PC-9 (cell line): ENCODE measurements around the gene PALM. TPM values are rescaled to one million over a fixed set of nuclear protein-coding genes. Genes with fewer than 3 reads are reported as not detected.

Source experiments
- BruUV-seq: library from RNA; stranded (reverse); fragments of 400-500 nt; replicated peaks from 2 replicates; lab custom pipeline; 2021; lab: Mats Ljungman, UMichigan
- CTCF ChIA-PET: fragments of 300-600 bp; sonication (Branson Sonifier 250); formaldehyde crosslinking; loops from one replicate; lab custom pipeline; 2022; ENCODE audit warnings: antibody characterized with exemption; lab: Charles Lee
- POLR2A ChIA-PET: fragments of 300-600 bp; sonication (Branson Sonifier 250); formaldehyde crosslinking; loops from one replicate; lab custom pipeline; 2022; ENCODE audit warnings: antibody characterized with exemption; ENCODE audit not compliant: unreplicated experiment; lab: Charles Lee
- DNase-seq, 2 experiments: peaks; one replicate each; pipeline versions ENCODE4 v3.0.0 to v3.0.0-alpha.2; 2015 to 2022; ENCODE audit warnings: mixed read lengths in 1 of 2
- H2AFZ ChIP-seq: fragments of 200-600 bp; sonication (generic); 2 replicates; pipeline ENCODE4 v1.8.1; 2017; ENCODE audit warnings: antibody characterized with exemption
- H3F3A ChIP-seq: fragments of 200-600 bp; sonication (generic); 2 replicates; pipeline ENCODE4 v1.8.1; 2017; ENCODE audit warnings: antibody characterized with exemption, mild to moderate bottlenecking, low read depth; ENCODE audit not compliant: insufficient read depth
- H3K27ac ChIP-seq: fragments of 200-600 bp; sonication (generic); 2 replicates; pipeline ENCODE4 v1.6.1; 2016; ENCODE audit warnings: mixed run types
- H3K27me3 ChIP-seq: fragments of 200-600 bp; sonication (generic); 2 replicates; pipeline ENCODE4 v1.6.1; 2016; ENCODE audit warnings: low read depth, mixed run types; ENCODE audit not compliant: insufficient read depth
- H3K36me3 ChIP-seq: fragments of 200-600 bp; sonication (generic); 2 replicates; pipeline ENCODE4 v1.6.1; 2016; ENCODE audit warnings: low read depth, mixed run types
- H3K4me1 ChIP-seq: fragments of 200-600 bp; sonication (generic); replicated peaks from 2 replicates; pipeline ENCODE4 v1.6.1; 2016; ENCODE audit warnings: mixed run types; ENCODE audit not compliant: insufficient read depth
- H3K4me2 ChIP-seq: fragments of 200-600 bp; sonication (generic); 2 replicates; pipeline ENCODE4 v1.6.1; 2017; ENCODE audit warnings: mixed run types
- H3K4me3 ChIP-seq: fragments of 200-600 bp; sonication (generic); 2 replicates; pipeline ENCODE4 v1.6.1; 2016; ENCODE audit warnings: mixed run types
- H3K79me2 ChIP-seq: fragments of 200-600 bp; sonication (generic); 2 replicates; pipeline ENCODE4 v1.6.1; 2017; ENCODE audit warnings: low read depth, mixed run types
- H3K9me2 ChIP-seq: fragments of 200-600 bp; sonication (generic); 2 replicates; pipeline ENCODE4 v1.8.1; 2017; ENCODE audit warnings: mild to moderate bottlenecking; ENCODE audit not compliant: insufficient read depth
- H3K9me3 ChIP-seq: fragments of 200-600 bp; sonication (generic); 2 replicates; pipeline ENCODE4 v1.8.1; 2016; ENCODE audit warnings: low read depth; ENCODE audit not compliant: insufficient read depth
- H4K20me1 ChIP-seq: fragments of 200-600 bp; sonication (generic); 2 replicates; pipeline ENCODE4 v1.8.1; 2017; ENCODE audit not compliant: insufficient read depth
- EZH2 ChIP-seq: fragments of 200-600 bp; sonication (generic); IDR thresholded peaks from 2 replicates; pipeline ENCODE4 v1.8.0; 2017; ENCODE audit warnings: antibody characterized with exemption, low read depth
- intact Hi-C: fragments of 100-400 bp; cut with micrococcal nuclease; formaldehyde crosslinking; loops from one replicate; pipeline ENCODE4 v1.10.0; 2022; ENCODE audit not compliant: unreplicated experiment
- total RNA-seq: library from RNA; stranded (reverse); gene quantifications from 2 replicates; pipeline ENCODE4 v1.2.3, GENCODE V29; 2021
- TF ChIP-seq, protein P1 (sequence below): fragments of 200-600 bp; sonication (generic); conservative IDR thresholded peaks from 2 replicates; pipeline ENCODE4 v1.6.1; 2017; ENCODE audit warnings: mixed run types, antibody characterized with exemption, mild to moderate bottlenecking, moderate library complexity

Gene PALM
- total RNA-seq, 1 experiment from 2014 or later: 1.8 TPM

DNA sequence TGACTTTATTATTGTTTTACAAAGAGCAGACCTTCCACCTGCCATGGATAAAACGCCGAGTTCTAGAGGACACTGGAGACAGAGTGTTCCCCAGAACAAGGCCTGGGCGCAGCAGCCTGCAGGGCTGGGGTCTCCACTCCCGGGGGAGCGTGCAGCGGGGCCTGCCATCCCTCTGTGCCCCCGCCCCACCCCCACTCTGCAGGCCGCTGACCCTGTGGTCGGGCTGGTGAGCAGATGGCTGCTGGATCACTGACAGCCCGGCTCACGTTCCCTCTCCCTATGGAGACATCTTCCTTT, 79.9 kb downstream of the PALM start:
- POLR2A ChIA-PET: no interaction called here
- Histone ChIP-seq H3K9me2 (no peaks in the 10 kb centered on the region), H3K4me2 (no peak overlapping the region), H2AFZ (no peak overlapping the region), H3K36me3 (no peaks in the 10 kb centered on the region), H3K27ac (no peak overlapping the region), H3K79me2 (peaks cover 13% of the 10 kb centered on the region), H4K20me1 (no peaks in the 10 kb centered on the region), H3K27me3 (no peaks in the 10 kb centered on the region), H3K4me3 (no peak overlapping the region), H3F3A (no peaks in the 10 kb centered on the region; the same call in 1 of the 2 replicates), H3K4me1 (peaks cover 10% of the 10 kb centered on the region), H3K9me3 (no peaks in the 10 kb centered on the region)
- CTCF ChIA-PET: no interaction called here
- no peak for DNase-seq
- BruUV-seq: no TSS peak
- TF ChIP-seq EZH2: no peak
- TF ChIP-seq, protein P1, sequence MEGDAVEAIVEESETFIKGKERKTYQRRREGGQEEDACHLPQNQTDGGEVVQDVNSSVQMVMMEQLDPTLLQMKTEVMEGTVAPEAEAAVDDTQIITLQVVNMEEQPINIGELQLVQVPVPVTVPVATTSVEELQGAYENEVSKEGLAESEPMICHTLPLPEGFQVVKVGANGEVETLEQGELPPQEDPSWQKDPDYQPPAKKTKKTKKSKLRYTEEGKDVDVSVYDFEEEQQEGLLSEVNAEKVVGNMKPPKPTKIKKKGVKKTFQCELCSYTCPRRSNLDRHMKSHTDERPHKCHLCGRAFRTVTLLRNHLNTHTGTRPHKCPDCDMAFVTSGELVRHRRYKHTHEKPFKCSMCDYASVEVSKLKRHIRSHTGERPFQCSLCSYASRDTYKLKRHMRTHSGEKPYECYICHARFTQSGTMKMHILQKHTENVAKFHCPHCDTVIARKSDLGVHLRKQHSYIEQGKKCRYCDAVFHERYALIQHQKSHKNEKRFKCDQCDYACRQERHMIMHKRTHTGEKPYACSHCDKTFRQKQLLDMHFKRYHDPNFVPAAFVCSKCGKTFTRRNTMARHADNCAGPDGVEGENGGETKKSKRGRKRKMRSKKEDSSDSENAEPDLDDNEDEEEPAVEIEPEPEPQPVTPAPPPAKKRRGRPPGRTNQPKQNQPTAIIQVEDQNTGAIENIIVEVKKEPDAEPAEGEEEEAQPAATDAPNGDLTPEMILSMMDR: no peak
- intact Hi-C loops: no loop called here

DNA sequence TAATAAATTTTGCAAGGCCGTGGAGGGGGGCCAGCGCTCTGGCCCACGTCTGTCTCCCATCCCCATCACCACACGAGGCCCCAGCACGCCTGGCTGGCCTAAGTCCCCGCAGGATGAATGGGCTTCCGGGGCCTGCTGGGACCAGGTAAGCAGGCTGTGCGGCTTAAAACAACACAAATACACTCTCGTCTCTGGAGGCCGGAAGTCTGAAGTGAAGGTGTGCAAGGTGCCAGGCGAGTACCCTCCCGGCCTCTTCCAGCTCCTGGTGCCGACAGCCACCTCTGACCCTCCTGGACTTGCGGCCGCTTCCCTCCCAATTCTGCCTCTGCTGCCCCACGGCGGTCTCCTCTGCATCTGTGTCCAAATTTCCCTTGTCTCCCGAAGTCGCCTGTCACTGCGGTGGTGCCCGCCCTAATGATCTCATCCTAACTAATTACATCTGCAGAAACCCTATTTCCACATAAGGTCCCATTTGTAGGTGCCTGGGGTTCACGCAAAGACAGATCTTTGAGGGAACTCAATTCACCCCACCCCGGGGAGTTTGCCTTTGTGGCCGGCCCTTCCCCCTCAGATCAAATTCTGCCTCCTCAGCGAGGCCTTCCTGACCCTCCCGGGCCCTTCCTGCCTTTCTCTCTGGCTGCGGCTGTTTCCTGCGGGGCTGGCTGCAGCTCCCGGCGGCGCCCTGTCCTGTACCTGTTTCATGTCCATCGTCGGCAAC, 80.4 kb downstream of the PALM start:
- Histone ChIP-seq H3K4me1 (peaks cover 5% of the 10 kb centered on the region; the same call in 1 of the 2 replicates), H3K27me3 (no peaks in the 10 kb centered on the region), H3K4me2 (no peak overlapping the region), H3K9me2 (no peaks in the 10 kb centered on the region), H3F3A (no peaks in the 10 kb centered on the region; the same call in 1 of the 2 replicates), H3K27ac (no peak overlapping the region), H3K79me2 (peaks cover 8% of the 10 kb centered on the region), H4K20me1 (no peaks in the 10 kb centered on the region), H2AFZ (no peak overlapping the region), H3K4me3 (no peak overlapping the region), H3K36me3 (no peaks in the 10 kb centered on the region), H3K9me3 (no peaks in the 10 kb centered on the region)
- ChIA-PET POLR2A (no interaction called here), CTCF (no interaction called here)
- intact Hi-C loops: no loop called here
- no TSS peak for BruUV-seq
- TF ChIP-seq, protein P1: no peak
- TF ChIP-seq EZH2: no peak
- DNase-seq: no peak

DNA sequence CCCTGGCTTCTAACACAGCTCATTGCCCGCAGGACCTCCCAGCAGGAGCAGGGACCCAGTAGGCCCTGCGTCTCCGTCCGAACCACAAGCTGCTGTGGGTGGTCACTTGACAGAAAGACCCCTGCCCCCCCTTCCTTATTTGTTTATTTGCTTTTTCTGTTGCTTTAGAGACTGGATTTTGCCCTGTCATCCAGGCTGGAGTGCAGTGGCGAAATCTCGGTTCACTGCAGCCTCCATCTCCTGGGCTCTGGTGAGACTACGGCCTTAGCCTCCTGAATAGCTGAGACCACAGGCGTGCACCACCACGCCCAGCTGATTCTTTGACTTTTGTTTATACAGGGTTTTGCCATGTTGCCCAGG, 80.9 kb downstream of the PALM start:
- Histone ChIP-seq H3K36me3 (no peaks in the 10 kb centered on the region), H3F3A (no peaks in the 10 kb centered on the region; the same call in 1 of the 2 replicates), H3K27me3 (no peaks in the 10 kb centered on the region), H3K4me3 (no peak overlapping the region), H3K79me2 (peaks cover 3% of the 10 kb centered on the region), H3K27ac (no peak overlapping the region), H3K9me3 (no peaks in the 10 kb centered on the region), H2AFZ (no peak overlapping the region), H3K4me2 (no peak overlapping the region), H3K9me2 (no peaks in the 10 kb centered on the region), H3K4me1 (no peaks in the 10 kb centered on the region), H4K20me1 (no peaks in the 10 kb centered on the region)
- DNase-seq: no peak
- TF ChIP-seq, protein P1: no peak
- TF ChIP-seq EZH2: no peak
- POLR2A ChIA-PET: interaction anchor here (0.7 kb wide), 1 partner anchor 37 kb away, joined by 7 read pairs; no protein-coding TSS in a partner anchor
- CTCF ChIA-PET: no interaction called here
- no TSS peak for BruUV-seq
- intact Hi-C loops: no loop called here
